GM12892 (cell line): ENCODE measurements around the gene MACROD2.

ENCODE experiments used
- POLR2A ChIP-seq: IDR thresholded peaks from 2 replicates; pipeline ENCODE4 v1.6.1; 2011; ENCODE audit warnings: low read depth, low read length, control low read depth
- POLR2AphosphoS5 ChIP-seq: IDR thresholded peaks from 2 replicates; pipeline ENCODE4 v1.6.1; 2011; ENCODE audit warnings: low read depth, low read length, control low read depth
- TAF1 ChIP-seq: IDR thresholded peaks from 2 replicates; pipeline ENCODE4 v1.6.1; 2011; ENCODE audit warnings: low read depth, mild to moderate bottlenecking, control low read depth, low read length, borderline replicate concordance

- no peak for TF ChIP-seq TAF1
- TF ChIP-seq POLR2A, result no peak
- TF ChIP-seq POLR2AphosphoS5, result no peak
Measured at GRCh38 chr20:15196547-15197255, 1201.4 kb downstream of the MACROD2 start.
